Keratinocyte (primary cell): Measurements from ENCODE around the gene GABRA1.

Experiments
- CTCF ChIP-seq, 3 experiments: IDR thresholded peaks in 1 of 3; conservative IDR thresholded peaks in 1 of 3; optimal IDR thresholded peaks in 1 of 3; 2 replicates in 2 of 3; 3 replicates in 1 of 3; pipeline versions ENCODE3 to v1.5.1; 2011; ENCODE audit warnings: low read length in 3 of 3, mild to moderate bottlenecking in 3 of 3, moderate library complexity in 2 of 3, control low read depth in 1 of 3, inconsistent platforms in 1 of 3; ENCODE audit not compliant: insufficient read depth in 2 of 3; ENCODE audit errors: extremely low read depth in 1 of 3
- EZH2 ChIP-seq: IDR thresholded peaks from one replicate; pipeline ENCODE4 v1.6.1; 2012; ENCODE audit warnings: inconsistent platforms, mild to moderate bottlenecking, low read length, moderate library complexity

- TF ChIP-seq CTCF (optimal IDR thresholded peaks at IDR 0.05 in 1 of 3, IDR thresholded peaks at IDR 0.05 in 1 of 3, conservative IDR thresholded peaks at IDR 0.05 in 1 of 3; ENCODE audit: extremely low read depth in 1 of 3, insufficient read depth in 2 of 3, low read length in 3 of 3) (no peak), EZH2 (no peak)
Observed at GRCh38 chr5:161934486-161934885, 86.6 kb downstream of the GABRA1 start.
